ENCODE measurements around the gene TAGLN.

- TF ChIP-seq PKNOX1 (IDR thresholded peaks at IDR 0.05) (no peak), ARNT (IDR thresholded peaks at IDR 0.05) (no peak), ELF4 (IDR thresholded peaks at IDR 0.05) (no peak), FOXM1 (IDR thresholded peaks at IDR 0.05; ENCODE audit: borderline replicate concordance) (no peak), TARDBP (IDR thresholded peaks at IDR 0.05) (no peak), ZNF384 (IDR thresholded peaks at IDR 0.05) (no peak), NFRKB (IDR thresholded peaks at IDR 0.05) (no peak)
Observed at GRCh38 chr11:117204283-117205080, 5.3 kb downstream of the TAGLN start.
